ENCODE results near the gene HIVEP2.

Gene HIVEP2

DNA sequence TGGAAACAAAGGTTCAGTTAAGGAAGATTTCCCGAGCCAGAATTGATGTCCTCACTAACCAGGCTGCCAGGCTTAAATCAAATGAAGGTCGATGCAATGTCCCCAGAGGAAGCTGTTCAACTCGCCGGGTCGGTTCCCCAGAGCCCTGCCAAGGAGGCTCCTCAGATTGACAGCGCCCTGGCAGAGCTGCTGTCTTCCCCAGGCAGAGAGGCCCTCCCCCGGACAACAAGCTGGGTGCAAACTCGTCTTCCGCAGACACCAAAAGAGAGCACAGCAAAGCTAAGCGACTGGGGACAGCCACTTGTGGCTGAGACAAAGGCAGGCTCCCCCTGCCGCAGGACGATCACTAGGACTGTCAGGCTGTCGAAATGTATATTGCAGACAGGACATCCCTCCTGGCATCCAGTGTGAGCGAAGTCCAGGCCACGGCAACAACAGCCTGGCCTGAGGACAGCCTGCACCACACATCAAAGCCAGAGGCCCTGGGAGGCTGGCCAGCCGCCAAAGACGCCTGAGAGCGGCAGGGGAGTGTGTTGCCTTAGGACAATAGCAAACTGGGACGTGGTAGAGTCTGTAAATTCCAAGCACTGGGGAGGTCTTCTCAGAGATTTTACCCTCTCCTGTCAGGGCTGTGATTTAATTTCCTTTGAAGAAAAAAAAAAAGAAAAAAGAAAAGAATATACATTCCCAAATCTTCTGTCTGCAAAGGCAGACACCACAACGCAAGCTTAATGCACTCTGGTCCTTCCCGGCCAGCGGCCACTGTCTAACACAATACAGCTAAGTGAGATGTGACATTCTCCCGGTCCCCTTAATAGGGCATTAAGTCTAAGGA lies 99.1 kb downstream of the HIVEP2 start:
- DNase-seq (ENCODE audit: extremely low read depth in 1 of 2, low read depth in 1 of 2) = peak in 1 of 2 donors; percentile 30

GRCh38 chr6:142845143-142845571 lies 99.8 kb downstream of the HIVEP2 start:
- DNase-seq (ENCODE audit: extremely low read depth in 1 of 2, low read depth in 1 of 2) = no peak

GRCh38 chr6:142844065-142844755 lies 100.8 kb downstream of the HIVEP2 start:
- DNase-seq (ENCODE audit: extremely low read depth in 1 of 2, low read depth in 1 of 2) = no peak

DNA sequence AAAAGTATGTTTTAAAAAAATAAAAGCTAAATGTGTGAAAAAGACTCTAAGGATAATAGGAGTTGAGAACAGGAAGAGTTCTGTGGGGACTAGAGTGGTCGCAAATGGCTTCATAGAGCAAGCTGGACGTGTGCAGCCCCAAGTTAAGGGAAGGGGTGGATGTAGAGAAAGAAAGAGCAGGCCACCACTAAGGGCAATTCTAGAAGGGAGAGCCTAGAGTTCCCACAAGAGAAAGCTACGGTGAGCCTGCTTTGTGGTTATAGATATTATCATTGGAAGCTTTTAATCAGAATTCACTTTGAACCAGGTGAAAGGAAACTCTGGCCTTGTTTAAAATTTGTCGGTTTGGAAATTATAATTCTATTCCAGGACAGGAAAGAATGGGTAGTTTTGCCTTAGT lies 101.6 kb downstream of the HIVEP2 start:
- DNase-seq (ENCODE audit: extremely low read depth in 1 of 2, low read depth in 1 of 2) = no peak

- no peak for DNase-seq (ENCODE audit: extremely low read depth in 1 of 2, low read depth in 1 of 2)
Observed at GRCh38 chr6:142842418-142843261, 102.3 kb downstream of the HIVEP2 start.

DNA sequence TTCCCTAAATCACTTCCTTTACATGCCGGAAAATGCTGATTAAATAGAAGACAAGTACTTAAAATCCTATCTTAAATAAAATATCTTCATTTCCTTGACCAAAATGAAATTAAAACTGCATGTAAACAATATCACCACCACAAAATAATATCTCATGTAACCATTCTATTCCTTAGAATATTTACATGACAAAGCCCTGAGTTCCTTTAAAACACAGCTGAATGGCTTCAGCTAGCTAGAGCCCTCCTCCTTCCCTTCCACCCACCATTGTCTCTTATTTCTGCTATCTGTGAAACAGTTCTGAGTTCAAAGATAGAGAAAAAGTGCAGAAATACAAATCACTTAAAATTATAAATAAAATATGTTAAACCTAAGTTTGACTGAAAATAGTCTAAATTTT lies 103.1 kb downstream of the HIVEP2 start:
- DNase-seq (ENCODE audit: extremely low read depth in 1 of 2, low read depth in 1 of 2) = no peak

DNA sequence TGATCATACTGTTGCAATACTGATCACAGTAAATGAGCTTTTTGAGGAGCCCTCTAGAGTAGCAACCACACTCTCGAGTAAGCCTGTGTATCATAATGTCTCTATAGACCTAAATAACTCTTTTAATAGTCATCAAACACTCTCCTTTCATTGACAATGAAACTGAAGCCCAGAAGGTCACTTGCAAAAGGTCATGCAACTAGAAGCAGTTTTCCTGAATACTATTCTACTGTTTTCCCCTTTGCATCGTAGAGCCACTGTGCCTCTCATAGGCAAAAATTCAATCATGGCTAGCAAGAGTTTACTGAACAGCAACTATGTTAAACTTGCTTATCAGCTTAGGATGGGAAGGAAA lies 105.3 kb downstream of the HIVEP2 start:
- no peak for DNase-seq (ENCODE audit: extremely low read depth in 1 of 2, low read depth in 1 of 2)

- no peak for DNase-seq (ENCODE audit: extremely low read depth in 1 of 2, low read depth in 1 of 2)
Observed at GRCh38 chr6:142838821-142839685, 105.9 kb downstream of the HIVEP2 start.

DNA sequence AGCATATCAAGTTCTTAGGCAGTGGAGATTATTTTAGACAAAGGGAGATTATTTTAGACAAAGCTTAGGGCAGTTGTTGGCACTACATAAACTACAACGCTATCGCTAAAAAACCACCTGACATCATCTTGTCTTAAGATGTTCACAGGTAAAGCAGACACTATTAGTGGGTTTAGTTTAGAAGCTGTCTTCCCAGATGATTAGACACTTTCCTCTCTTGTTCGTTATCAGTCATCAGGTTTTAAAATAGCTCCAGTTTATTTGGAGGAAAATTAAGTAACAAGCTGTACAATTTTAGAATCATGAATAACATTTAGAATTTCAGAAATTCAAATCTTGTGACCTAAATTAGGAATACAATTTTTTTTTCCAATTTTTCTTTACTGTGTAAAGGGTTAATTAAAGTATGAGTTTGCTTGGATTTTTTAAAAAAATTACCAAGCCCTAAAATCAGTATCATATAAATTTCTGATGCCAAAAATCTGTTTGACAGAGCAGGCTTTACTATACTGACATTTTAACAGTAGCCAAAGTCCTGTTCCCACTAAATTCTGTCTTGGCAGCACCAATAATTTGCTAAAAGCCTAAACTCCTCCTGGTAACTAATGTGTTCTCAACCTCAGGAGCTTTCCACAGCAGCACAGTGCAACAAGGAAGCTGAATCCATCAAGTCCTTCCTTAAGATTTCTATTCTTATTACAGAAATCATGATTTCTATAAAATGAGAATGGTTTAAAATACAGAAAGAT lies 109.0 kb downstream of the HIVEP2 start:
- no peak for DNase-seq (ENCODE audit: extremely low read depth in 1 of 2, low read depth in 1 of 2)

DNA sequence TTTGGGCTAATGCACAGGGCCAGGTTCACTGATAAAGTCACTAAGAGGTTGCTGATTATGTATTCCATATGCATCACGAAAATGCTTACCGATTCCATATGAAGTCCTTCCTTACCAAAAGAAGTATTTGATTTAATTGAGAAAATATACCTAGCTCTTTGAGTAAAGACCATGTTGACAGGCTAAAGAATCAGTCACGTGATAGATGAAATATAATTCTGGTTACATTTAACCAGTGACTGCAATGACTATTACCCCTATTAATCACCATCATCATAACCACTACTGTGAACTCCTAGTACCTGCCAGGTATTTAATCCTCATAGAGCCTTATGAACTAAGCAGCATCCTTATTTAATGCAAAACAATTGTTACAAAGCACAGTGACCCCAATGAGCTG lies 110.1 kb downstream of the HIVEP2 start:
- DNase-seq (ENCODE audit: extremely low read depth in 1 of 2, low read depth in 1 of 2) = no peak

- no peak for DNase-seq (ENCODE audit: extremely low read depth in 1 of 2, low read depth in 1 of 2)
Observed at GRCh38 chr6:142833798-142834197, 111.2 kb downstream of the HIVEP2 start.

DNA sequence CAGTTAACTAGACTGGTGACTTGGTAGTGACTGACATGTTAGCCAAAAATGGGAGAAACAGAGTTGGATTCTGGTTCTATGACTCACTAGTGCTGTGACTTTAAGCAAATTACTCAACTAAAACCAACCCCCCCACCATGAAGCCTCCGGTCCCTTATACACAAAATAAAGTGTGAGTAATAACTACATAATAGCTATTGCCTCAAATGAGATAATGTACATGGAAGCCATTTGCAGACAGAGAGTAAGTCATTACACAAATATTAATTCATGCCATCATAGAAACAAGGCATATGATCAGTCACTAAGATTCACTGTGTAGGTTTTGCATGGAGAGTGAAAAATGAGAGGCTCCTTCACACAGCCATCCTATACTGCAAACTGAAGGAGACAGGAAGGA lies 111.9 kb downstream of the HIVEP2 start:
- no peak for DNase-seq (ENCODE audit: extremely low read depth in 1 of 2, low read depth in 1 of 2)

GRCh38 chr6:142830807-142831206 lies 114.2 kb downstream of the HIVEP2 start:
- no peak for DNase-seq (ENCODE audit: extremely low read depth in 1 of 2, low read depth in 1 of 2)

GRCh38 chr6:142830116-142830710 lies 114.8 kb downstream of the HIVEP2 start:
- DNase-seq (ENCODE audit: extremely low read depth in 1 of 2, low read depth in 1 of 2) = no peak

GRCh38 chr6:142829556-142829955 lies 115.4 kb downstream of the HIVEP2 start:
- DNase-seq (ENCODE audit: extremely low read depth in 1 of 2, low read depth in 1 of 2) = no peak

DNA sequence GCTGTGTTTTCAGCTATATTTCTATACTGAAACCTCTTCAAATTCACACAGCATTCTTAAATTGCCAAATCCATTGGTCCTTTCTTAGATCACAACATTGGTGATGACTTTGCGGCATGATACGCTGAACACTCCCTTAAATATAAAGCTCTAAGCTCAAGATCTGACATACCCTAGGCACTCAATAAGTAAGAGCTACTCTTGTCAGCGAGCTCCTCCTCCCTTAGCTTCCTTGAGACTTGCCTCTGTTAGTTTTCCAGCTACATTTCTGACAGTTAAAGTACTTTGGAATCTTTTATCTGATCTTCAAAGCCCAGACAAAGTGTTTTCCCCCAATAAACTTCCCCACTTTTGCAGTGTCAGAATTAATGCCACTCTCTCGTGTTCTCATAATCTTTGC lies 117.0 kb downstream of the HIVEP2 start:
- DNase-seq (ENCODE audit: extremely low read depth in 1 of 2, low read depth in 1 of 2) = no peak

- DNase-seq (ENCODE audit: extremely low read depth in 1 of 2, low read depth in 1 of 2) = no peak
Observed at GRCh38 chr6:142827369-142827768, 117.6 kb downstream of the HIVEP2 start.

- no peak for DNase-seq (ENCODE audit: extremely low read depth in 1 of 2, low read depth in 1 of 2)
Observed at GRCh38 chr6:142825760-142826159, 119.2 kb downstream of the HIVEP2 start.

DNA sequence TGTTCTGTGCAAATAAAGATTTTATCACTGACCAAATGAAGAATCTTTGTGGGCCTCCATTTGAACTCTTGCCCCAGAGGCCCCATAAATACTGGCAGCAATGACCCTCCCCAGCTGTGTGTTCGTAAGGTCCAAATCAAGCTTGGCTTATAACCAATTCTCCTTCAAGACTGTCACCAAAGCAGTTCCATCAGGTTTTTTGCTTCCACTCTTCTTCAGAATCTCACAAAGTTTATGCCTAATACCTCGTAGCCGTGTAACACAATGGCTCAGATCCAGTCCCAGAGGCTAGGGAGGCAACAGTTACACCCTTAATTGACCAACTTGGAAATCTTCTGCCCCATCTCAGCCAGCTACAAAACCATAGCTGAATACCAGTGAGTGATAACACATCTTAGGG lies 120.5 kb downstream of the HIVEP2 start:
- no peak for DNase-seq (ENCODE audit: extremely low read depth in 1 of 2, low read depth in 1 of 2)
